GM21723 (cell line): ENCODE results near the gene LRRC57.

ENCODE experiments used
- ATAC-seq: cut with Tn5 transposase; IDR thresholded peaks from one replicate; pipeline ENCODE4 v1.9.1; 2021; ENCODE audit warnings: mild to moderate bottlenecking, moderate library complexity; ENCODE audit not compliant: unreplicated experiment

The LRRC57 gene

DNA sequence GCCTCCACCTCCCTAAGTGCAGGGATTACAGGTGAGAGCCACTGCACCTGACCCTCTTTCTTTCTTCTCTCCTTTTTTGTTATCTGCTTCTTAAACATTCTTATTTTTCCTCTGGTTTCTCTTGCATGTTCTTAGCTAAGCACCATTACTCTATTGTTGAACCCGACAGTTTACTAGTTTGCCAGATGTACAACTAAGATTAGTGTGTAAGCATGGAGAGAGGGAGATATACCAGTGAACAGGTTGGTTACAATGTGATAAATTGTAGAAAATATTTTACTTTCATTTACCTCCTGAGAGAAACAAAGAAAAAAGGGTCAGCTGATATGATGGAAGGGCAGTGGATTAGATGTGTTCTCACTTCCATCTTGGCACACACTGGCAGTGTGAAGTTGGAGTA is 5.0 kb upstream of the LRRC57 start:
- no peak for ATAC-seq

GRCh38 chr15:42549741-42550392 is 1.3 kb upstream of the LRRC57 start:
- ATAC-seq: no peak

GRCh38 chr15:42549032-42549491 is 469 bp upstream of the LRRC57 start:
- ATAC-seq: peak; percentile 15

GRCh38 chr15:42547918-42548248 is 710 bp downstream of the LRRC57 start:
- ATAC-seq: no peak

- ATAC-seq: no peak
Observed at GRCh38 chr15:42544853-42545629, 3.6 kb downstream of the LRRC57 start.

- no peak for ATAC-seq
Observed at GRCh38 chr15:42533246-42533645, 15.3 kb downstream of the LRRC57 start.

- ATAC-seq: no peak
Observed at GRCh38 chr15:42528970-42529369, 19.6 kb downstream of the LRRC57 start.

DNA sequence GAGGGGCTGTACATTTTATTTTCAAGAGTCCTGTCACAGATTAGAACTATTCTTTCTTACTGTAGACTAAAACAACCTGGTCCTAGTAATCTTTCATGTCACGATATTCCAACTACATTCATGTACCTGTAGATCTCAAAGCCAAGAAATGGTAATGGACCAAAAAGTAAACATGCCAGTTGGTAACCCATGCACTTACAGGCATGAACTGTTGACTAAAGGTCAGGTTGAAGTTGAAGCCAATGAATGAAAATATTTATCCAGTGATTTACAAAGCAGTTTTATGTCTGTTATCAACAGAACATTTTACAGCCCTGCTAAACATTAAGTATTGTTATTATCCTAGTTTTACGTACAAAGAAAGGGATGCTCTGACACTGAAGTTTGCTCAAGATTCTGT is 25.3 kb downstream of the LRRC57 start:
- ATAC-seq: no peak

DNA sequence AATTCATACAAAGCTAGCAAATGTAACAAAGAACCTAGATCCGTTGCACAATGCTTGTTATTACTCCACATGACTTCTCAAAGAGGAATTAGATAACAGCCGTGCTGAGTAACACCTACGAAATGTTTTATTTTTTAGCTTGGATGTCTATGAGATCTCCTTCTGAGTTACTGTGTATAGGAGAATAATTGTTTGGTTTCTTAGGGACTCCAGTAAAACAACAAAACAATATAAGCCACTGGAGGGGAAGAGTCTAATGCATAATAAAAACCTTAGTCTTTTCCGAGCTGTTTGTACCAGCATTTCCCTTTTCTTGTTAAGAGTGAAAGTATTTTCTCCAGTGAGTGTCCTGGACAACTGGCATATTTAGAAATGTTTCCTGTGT is 37.6 kb downstream of the LRRC57 start:
- ATAC-seq: no peak

DNA sequence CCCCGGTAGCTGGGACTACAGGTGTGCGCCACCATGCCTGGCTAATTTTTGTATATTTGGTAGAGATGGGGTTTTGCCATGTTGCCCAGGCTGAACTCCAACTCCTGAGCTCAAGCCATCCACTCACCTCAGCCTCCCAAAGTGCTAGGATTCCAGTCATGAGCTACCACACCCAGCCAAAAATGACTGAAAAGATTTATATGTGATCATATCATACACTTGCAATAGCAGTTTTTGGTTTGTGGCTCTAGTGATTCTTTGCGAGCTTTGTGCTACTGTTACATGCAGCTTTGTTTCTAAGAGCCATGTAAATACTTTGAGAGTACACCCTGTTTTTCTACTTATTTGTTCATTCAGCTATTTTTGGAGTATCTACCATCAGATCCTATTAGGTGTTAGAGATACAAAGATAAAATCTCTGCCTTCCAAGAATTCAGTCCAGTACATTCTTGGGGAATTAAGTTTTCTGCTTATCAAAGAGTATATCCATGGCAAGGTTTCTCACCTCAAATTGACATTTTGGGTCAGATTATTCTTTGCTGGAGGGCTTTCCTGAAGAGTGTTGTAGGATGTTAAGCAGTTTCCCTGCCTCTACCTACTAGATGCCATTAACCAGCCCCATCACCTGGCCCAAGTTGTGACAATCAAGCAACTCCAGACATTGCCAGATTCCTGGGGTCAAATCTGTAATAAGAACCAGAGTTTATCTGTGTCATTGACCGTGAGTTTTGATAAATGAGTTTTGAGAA is 38.2 kb downstream of the LRRC57 start:
- no peak for ATAC-seq

DNA sequence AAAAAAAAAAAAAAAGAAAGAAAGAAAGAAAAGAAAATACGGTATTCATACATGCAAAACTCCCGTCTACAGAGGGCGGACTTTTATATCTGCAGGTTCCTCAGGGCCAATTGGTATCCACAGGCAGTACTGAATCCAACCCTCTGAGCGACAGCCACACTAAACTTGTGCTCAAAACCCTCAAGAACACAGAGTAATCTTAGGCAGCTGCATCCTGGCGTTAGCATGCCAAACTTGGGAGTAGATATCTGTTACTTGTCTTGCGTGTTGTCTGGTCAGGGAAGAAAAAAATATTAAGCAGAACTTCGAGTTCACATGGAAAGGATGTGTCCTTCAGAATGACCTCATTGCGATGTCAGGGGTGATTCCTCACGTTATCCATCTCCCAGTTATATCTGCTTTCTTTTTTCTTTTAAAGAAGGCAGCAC is 40.3 kb downstream of the LRRC57 start:
- no peak for ATAC-seq

DNA sequence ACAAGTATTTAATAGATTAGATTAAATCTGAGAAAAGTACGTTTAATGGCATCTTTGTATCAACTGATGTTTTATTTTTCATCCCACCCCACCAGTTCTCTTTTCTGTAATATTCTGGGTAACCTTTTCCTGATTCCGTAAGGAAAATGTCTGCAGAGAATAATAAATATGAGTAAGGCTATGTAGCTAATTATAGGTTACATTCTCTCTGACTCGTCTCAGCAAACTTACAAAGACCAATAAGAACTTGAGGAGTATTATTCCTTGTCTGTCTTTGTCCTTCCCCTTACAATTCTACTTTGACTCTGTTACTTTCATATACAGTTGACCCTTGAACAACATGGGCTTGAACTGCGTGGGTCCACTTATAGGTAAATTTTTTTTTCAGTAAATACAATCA is 41.1 kb downstream of the LRRC57 start:
- no peak for ATAC-seq

DNA sequence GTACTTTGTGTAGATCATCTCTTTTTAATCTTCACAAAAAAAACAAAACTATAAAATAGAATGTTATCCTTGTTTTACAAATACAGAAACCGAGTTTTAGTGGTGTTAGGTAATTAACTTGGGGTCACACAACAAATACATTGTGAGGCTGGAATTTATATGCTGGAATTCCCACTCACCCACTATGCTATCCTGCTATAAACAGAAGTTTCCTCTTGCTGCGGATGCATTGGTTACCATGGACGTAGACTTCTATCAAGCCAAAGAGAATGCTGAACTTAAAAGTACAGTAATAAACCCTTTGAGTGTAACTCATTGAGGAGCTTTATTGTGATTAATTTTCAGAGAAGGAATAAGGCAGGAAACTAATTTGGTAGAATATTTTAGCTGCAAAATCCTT is 44.0 kb downstream of the LRRC57 start:
- ATAC-seq: no peak

GRCh38 chr15:42503825-42504224 is 44.8 kb downstream of the LRRC57 start:
- ATAC-seq: no peak

GRCh38 chr15:42502477-42502876 is 46.1 kb downstream of the LRRC57 start:
- no peak for ATAC-seq

DNA sequence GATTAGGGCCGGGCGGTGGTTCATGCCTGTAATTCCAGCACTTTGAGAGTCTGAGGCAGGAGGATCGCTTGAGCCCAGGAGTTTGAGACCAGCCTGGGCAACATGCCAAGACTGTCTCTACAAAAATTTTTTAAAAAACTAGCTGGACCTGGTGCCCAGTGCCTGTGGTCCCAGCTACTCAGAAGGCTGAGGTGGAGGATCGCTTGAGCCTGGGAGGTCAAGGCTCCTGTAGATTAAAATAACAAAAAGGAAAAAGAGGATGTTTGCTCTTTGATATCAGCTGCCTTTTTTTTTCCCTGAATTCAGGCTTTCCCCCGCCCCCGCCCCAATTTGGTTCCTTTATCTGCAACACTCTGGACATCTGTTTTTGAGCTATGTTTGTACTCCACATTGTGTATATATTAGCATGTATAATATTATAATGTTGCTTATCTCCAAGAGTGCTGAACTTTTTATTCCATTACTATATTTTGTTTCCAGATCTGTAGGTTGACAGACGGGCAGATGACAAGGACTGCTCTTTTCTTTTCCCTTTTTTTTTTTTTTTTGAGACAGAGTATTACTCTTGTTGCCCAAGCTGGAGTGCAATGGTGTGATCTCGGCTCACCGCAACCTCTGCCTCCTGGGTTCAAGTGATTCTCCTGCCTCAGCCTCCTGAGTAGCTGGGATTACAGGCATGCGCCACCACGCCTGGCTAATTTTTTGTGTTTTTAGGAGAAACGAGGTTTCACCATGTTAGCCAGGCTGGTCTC is 48.6 kb downstream of the LRRC57 start:
- no peak for ATAC-seq

DNA sequence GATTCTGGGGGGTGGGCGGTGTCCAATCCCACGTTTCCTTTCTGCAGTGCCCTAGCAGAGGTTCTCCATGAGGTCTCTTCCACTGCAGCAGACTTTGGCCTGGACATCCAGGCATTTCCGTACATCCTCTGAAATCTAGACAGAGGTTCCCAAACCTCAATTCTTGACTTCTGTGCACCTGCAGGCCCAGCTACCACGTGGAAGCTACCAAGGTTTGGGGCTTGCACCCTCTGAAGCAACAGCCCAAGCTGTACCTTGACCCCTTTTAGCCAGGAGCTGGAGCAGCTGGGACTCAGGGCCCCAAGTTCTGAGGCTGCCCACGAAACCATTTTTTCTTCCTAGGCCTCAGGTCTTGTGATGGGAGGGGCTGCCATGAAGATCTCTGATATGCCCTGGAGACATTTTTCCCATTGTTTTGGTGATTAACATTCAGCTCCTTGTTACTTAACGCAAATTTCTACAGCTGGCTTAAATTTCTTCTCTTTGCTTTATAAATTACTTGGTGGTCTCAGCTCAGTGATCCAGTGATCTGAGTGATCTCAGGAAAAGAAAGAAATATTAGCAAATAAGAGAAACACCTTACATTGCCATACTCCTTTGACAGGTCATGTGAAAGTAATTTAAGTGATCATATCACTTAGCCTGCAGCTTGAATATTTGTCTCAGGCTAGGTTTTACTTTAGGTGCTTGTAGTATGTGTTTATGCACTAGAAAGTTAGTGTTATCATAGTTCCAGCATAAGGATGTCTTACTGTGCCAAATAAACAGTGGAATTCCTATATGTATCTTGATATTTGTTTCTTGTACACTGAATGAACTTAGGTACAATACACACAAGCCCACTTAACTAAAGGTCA is 50.2 kb downstream of the LRRC57 start:
- ATAC-seq: no peak

- peak; percentile 73 for ATAC-seq
Observed at GRCh38 chr15:42495361-42496212, 53.0 kb downstream of the LRRC57 start, which contains the start of gene SNAP23. Gene SNAP23 (plus strand): TSS chr15:42495634. CDS start chr15:42511847, 16,213 bp downstream.

DNA sequence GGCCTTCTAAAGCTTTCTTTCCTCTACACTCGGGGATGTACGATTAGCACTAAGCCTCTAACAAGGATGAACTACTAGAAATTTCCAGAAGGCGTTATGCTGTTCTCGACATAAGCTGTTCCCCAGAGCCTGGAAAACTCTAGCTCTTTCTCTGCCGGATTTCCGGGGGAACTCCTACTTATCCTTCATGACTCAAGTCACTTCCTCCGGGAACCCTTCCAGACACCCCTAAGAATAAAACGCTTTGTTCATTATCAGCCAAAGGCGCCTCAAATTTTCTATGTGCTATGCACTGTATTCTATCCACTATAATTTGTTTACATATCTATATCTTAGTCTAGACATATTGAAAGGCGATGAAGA is 53.6 kb downstream of the LRRC57 start:
- no peak for ATAC-seq
